Neutrophil (primary cell): ENCODE data around the gene CUZD1.

Experiments used
- H3K27ac ChIP-seq: fragments of 200-600 bp; sonication (generic); 2 replicates; pipeline ENCODE4 v1.5.1; 2016; ENCODE audit warnings: mild to moderate bottlenecking, moderate library complexity
- H3K27me3 ChIP-seq: fragments of 200-600 bp; sonication (generic); 2 replicates; pipeline ENCODE4 v1.6.0; 2016; ENCODE audit warnings: mild to moderate bottlenecking
- H3K36me3 ChIP-seq: fragments of 200-600 bp; sonication (generic); 2 replicates; pipeline ENCODE4 v1.5.1; 2017
- H3K4me1 ChIP-seq, 2 experiments: fragments of 200-600 bp in 1 of 2; sonication (generic) in 1 of 2; 1 replicate in 1 of 2; 2 replicates in 1 of 2; pipeline versions ENCODE4 v1.5.1 to v1.6.1; 2013 to 2016; ENCODE audit warnings: low read depth in 1 of 2, low read length in 1 of 2, mild to moderate bottlenecking in 1 of 2, moderate library complexity in 1 of 2; ENCODE audit not compliant: control insufficient read depth in 1 of 2, insufficient read depth in 1 of 2
- H3K4me3 ChIP-seq, 2 experiments: fragments of 200-600 bp in 1 of 2; sonication (generic) in 1 of 2; 1 replicate in 1 of 2; 2 replicates in 1 of 2; pipeline ENCODE4 v1.5.1; 2013 to 2016; ENCODE audit warnings: low read depth in 1 of 2, low read length in 1 of 2, mild to moderate bottlenecking in 1 of 2, moderate library complexity in 1 of 2
- H3K9me3 ChIP-seq: fragments of 200-600 bp; sonication (generic); 2 replicates; pipeline ENCODE4 v1.5.1; 2016
- CTCF ChIP-seq: fragments of 200-600 bp; sonication (generic); IDR thresholded peaks from 2 replicates; pipeline ENCODE4 v1.5.1; 2016; ENCODE audit warnings: antibody characterized with exemption

The CUZD1 gene

GRCh38 chr10:122841569-122841968 lies 4.1 kb downstream of the CUZD1 start:
- Histone ChIP-seq H3K4me3 (no peak overlapping the region), H3K36me3 (no peaks in the 10 kb centered on the region), H3K9me3 (no peaks in the 10 kb centered on the region), H3K27ac (no peak overlapping the region), H3K4me1 (no peaks in the 10 kb centered on the region), H3K27me3 (no peaks in the 10 kb centered on the region)
- no peak for TF ChIP-seq CTCF

GRCh38 chr10:122839505-122839904 lies 6.2 kb downstream of the CUZD1 start:
- Histone ChIP-seq H3K4me3 (no peak overlapping the region), H3K27me3 (no peaks in the 10 kb centered on the region), H3K27ac (no peak overlapping the region), H3K36me3 (no peaks in the 10 kb centered on the region), H3K4me1 (no peaks in the 10 kb centered on the region), H3K9me3 (no peaks in the 10 kb centered on the region)
- TF ChIP-seq CTCF: no peak

GRCh38 chr10:122838880-122839279 lies 6.8 kb downstream of the CUZD1 start:
- no peak overlapping the region for H3K27ac ChIP-seq
- no peaks in the 10 kb centered on the region for H3K27me3 ChIP-seq
- no peak for TF ChIP-seq CTCF
- H3K9me3 ChIP-seq: no peaks in the 10 kb centered on the region
- no peaks in the 10 kb centered on the region for H3K4me1 ChIP-seq
- no peak overlapping the region for H3K4me3 ChIP-seq
- H3K36me3 ChIP-seq: no peaks in the 10 kb centered on the region

- Histone ChIP-seq H3K27ac (no peak overlapping the region), H3K4me3 (no peak overlapping the region)
- no peak for TF ChIP-seq CTCF
Observed at GRCh38 chr10:122835908-122836307, 9.7 kb downstream of the CUZD1 start.

GRCh38 chr10:122830965-122831353 lies 14.7 kb downstream of the CUZD1 start:
- H3K27ac ChIP-seq: no peak overlapping the region
- H3K4me3 ChIP-seq: no peak overlapping the region
- peaks cover 4% of the 10 kb centered on the region for H3K27me3 ChIP-seq
- no peaks in the 10 kb centered on the region for H3K4me1 ChIP-seq
- H3K9me3 ChIP-seq: no peaks in the 10 kb centered on the region
- TF ChIP-seq CTCF: no peak
- no peaks in the 10 kb centered on the region for H3K36me3 ChIP-seq

More at GRCh38 chr10:122835908-122836307, 9.7 kb downstream of the CUZD1 start:
- H3K4me1 ChIP-seq: no peaks in the 10 kb centered on the region
- no peaks in the 10 kb centered on the region for H3K9me3 ChIP-seq
- H3K27me3 ChIP-seq: no peaks in the 10 kb centered on the region
- no peaks in the 10 kb centered on the region for H3K36me3 ChIP-seq
